ENCODE measurements around the gene TRABD2B. TPM values are rescaled to one million over a fixed set of nuclear protein-coding genes. Genes with fewer than 3 reads are reported as not detected.

The TRABD2B gene
- total RNA-seq, 1 donor from 2014 or later: 0.89 TPM

GRCh38 chr1:47895279-47896125 is 101.7 kb downstream of the TRABD2B start:
- DNase-seq (ENCODE audit: low read depth) (no peak), FAIRE-seq (no peak)
- no peaks in the 10 kb centered on the region for H4K20me1 ChIP-seq (ENCODE audit: insufficient read depth, low read length)
- no peaks in the 10 kb centered on the region for H3K79me2 ChIP-seq (ENCODE audit: insufficient read depth, low read length)
- no peaks in the 10 kb centered on the region for H3K36me3 ChIP-seq (ENCODE audit: insufficient read depth, low read length)
- Mint-ChIP-seq H3K4me1 (ENCODE audit: low read depth, unreplicated experiment) (peaks cover 6% of the 10 kb centered on the region), H3K9me3 (ENCODE audit: unreplicated experiment) (no peaks in the 10 kb centered on the region), H3K36me3 (ENCODE audit: low read depth, unreplicated experiment) (no peaks in the 10 kb centered on the region), H3K27ac (ENCODE audit: unreplicated experiment) (peak overlapping the region; percentile 43), H3K4me3 (ENCODE audit: unreplicated experiment) (no peak overlapping the region), H3K27me3 (ENCODE audit: low read depth, unreplicated experiment) (peaks cover 22% of the 10 kb centered on the region)
- no peaks in the 10 kb centered on the region for H3K4me1 ChIP-seq (ENCODE audit: insufficient read depth, low read length)
- H3K4me3 ChIP-seq (ENCODE audit: insufficient read depth, low read depth, low read length): no peak overlapping the region
- H3K27me3 ChIP-seq (ENCODE audit: insufficient read depth, low read length): no peaks in the 10 kb centered on the region
- H3K27ac ChIP-seq (ENCODE audit: low read depth, low read length): no peak overlapping the region
- H3K9ac ChIP-seq (ENCODE audit: low read length): no peak overlapping the region
- H2AFZ ChIP-seq (ENCODE audit: low read depth, low read length): no peak overlapping the region
- no peak for TF ChIP-seq EZH2 (IDR thresholded peaks at IDR 0.05; ENCODE audit: insufficient read depth, low read length)
- TF ChIP-seq CTCF (IDR thresholded peaks at IDR 0.05; ENCODE audit: insufficient read depth, low read depth, low read length): no peak
- no peak overlapping the region for H3K4me2 ChIP-seq (ENCODE audit: low read length)
- no peaks in the 10 kb centered on the region for H3K9me3 ChIP-seq (ENCODE audit: insufficient read depth, low read depth, low read length)

DNA sequence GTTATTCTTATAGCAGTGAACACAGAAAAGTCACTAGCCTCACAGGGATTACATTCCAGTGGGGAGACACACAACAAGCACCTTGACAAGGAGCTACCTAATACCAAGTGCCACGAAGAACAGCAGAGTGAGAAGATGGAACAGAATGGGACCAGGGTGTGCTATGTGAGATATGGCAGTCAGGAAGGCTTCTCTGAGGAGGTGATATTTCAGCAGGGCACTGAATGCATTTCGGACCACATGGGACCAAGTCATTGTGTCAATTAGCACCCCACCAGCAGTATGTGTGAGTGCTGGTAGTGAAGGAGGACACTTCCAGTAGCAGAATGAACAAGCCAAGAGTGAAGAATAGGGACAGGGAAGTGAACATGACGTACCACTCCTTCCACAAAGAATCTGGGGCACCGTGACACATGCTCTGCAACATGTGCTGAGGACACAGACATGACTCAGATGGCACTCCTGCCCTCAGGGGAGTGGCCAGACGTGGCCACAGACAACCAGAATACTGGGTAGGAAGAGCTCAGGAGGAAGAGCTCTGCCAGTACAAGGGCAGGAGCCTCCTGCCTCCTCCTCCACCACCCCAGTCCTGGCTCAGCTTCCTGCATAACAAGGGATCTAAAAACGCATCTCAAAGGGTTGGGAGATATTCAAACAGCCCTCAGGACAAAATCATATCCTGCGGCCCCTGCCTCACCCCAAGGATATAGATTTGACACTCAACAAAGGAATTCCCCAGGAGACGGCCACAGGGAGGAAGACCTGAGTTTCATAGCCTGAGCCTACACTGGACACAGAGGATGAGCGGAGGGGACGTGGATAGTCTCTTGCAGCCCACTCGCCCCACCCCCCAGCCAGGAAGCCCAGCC is 102.5 kb downstream of the TRABD2B start:
- no peaks in the 10 kb centered on the region for H3K36me3 Mint-ChIP-seq (ENCODE audit: low read depth, unreplicated experiment)
- H3K4me3 Mint-ChIP-seq (ENCODE audit: unreplicated experiment): no peak overlapping the region
- DNase-seq (ENCODE audit: low read depth): no peak
- Histone ChIP-seq H3K9ac (ENCODE audit: low read length) (no peak overlapping the region), H3K36me3 (ENCODE audit: insufficient read depth, low read length) (no peaks in the 10 kb centered on the region), H3K4me2 (ENCODE audit: low read length) (no peak overlapping the region), H2AFZ (ENCODE audit: low read depth, low read length) (no peak overlapping the region), H3K27me3 (ENCODE audit: insufficient read depth, low read length) (no peaks in the 10 kb centered on the region), H4K20me1 (ENCODE audit: insufficient read depth, low read length) (no peaks in the 10 kb centered on the region), H3K4me3 (ENCODE audit: insufficient read depth, low read depth, low read length) (no peak overlapping the region), H3K4me1 (ENCODE audit: insufficient read depth, low read length) (no peaks in the 10 kb centered on the region), H3K79me2 (ENCODE audit: insufficient read depth, low read length) (no peaks in the 10 kb centered on the region), H3K9me3 (ENCODE audit: insufficient read depth, low read depth, low read length) (no peaks in the 10 kb centered on the region), H3K27ac (ENCODE audit: low read depth, low read length) (no peak overlapping the region)
- FAIRE-seq: no peak
- peaks cover 6% of the 10 kb centered on the region for H3K4me1 Mint-ChIP-seq (ENCODE audit: low read depth, unreplicated experiment)
- no peak overlapping the region for H3K27ac Mint-ChIP-seq (ENCODE audit: unreplicated experiment)
- TF ChIP-seq EZH2 (IDR thresholded peaks at IDR 0.05; ENCODE audit: insufficient read depth, low read length): no peak
- no peak for TF ChIP-seq CTCF (IDR thresholded peaks at IDR 0.05; ENCODE audit: insufficient read depth, low read depth, low read length)
- peaks cover 15% of the 10 kb centered on the region for H3K27me3 Mint-ChIP-seq (ENCODE audit: low read depth, unreplicated experiment)
- H3K9me3 Mint-ChIP-seq (ENCODE audit: unreplicated experiment): no peaks in the 10 kb centered on the region
